Stimulated activated naive B cell treated with anti-CD40 and anti-IgM and Interleukin-4, amounts not matched to agents 10 μg/mL and 1 μg/mL and 100 μg/mL, for 72 hours (primary cell): ENCODE results near the gene PLN.
A peak's percentile ranks its signal among the peaks of the same experiment; 100 is the strongest.

Source experiments
- ATAC-seq, 2 donors: fragments of 150-1000 bp; cut with Tn5 transposase; replicated peaks; 2 replicates each; pipeline ENCODE4 v1.10.0; 2021; ENCODE audit warnings: moderate library complexity in 1 of 2
- DNase-seq: peaks from one replicate; pipeline ENCODE4 v3.0.0; 2021
- H3K27ac Mint-ChIP-seq: one replicate; pipeline ENCODE4 v1.8.0; 2022; ENCODE audit warnings: mild to moderate bottlenecking, mixed read lengths
- H3K27me3 Mint-ChIP-seq, 2 donors: one replicate each; pipeline ENCODE4 v1.8.0; 2022; ENCODE audit warnings: mixed read lengths in 2 of 2
- H3K36me3 Mint-ChIP-seq, 2 donors: one replicate each; pipeline ENCODE4 v1.8.0; 2022; ENCODE audit warnings: mixed read lengths in 2 of 2, mild to moderate bottlenecking in 1 of 2
- H3K4me1 Mint-ChIP-seq, 2 donors: one replicate each; pipeline ENCODE4 v1.8.0; 2022; ENCODE audit warnings: mixed read lengths in 2 of 2, mild to moderate bottlenecking in 1 of 2
- H3K4me3 Mint-ChIP-seq, 2 donors: one replicate each; pipeline ENCODE4 v1.8.0; 2022; ENCODE audit warnings: mild to moderate bottlenecking in 2 of 2, mixed read lengths in 2 of 2, moderate library complexity in 1 of 2
- H3K9me3 Mint-ChIP-seq, 2 donors: one replicate each; pipeline ENCODE4 v1.8.0; 2022; ENCODE audit warnings: mixed read lengths in 2 of 2, mild to moderate bottlenecking in 1 of 2

PLN gene

GRCh38 chr6:118602300-118602699, 54.2 kb downstream of the PLN start:
- peaks cover 10 to 30% of the 10 kb centered on the region in 2 donors for H3K4me1 Mint-ChIP-seq
- ATAC-seq (no peak), DNase-seq (no peak)
- peaks cover 2 to 4% of the 10 kb centered on the region in 2 donors for H3K9me3 Mint-ChIP-seq
- no peak overlapping the region for H3K27ac Mint-ChIP-seq
- no peak overlapping the region for H3K4me3 Mint-ChIP-seq
- H3K36me3 Mint-ChIP-seq = peaks cover 7 to 30% of the 10 kb centered on the region in 2 donors
- H3K27me3 Mint-ChIP-seq = no peaks in the 10 kb centered on the region

GRCh38 chr6:118603372-118603771, 55.3 kb downstream of the PLN start:
- H3K9me3 Mint-ChIP-seq = peaks cover 2 to 4% of the 10 kb centered on the region in 2 donors
- peaks cover 7 to 29% of the 10 kb centered on the region in 2 donors for H3K36me3 Mint-ChIP-seq
- H3K27ac Mint-ChIP-seq = no peak overlapping the region
- ATAC-seq = no peak
- H3K27me3 Mint-ChIP-seq = no peaks in the 10 kb centered on the region
- H3K4me3 Mint-ChIP-seq = no peak overlapping the region
- DNase-seq = no peak
- H3K4me1 Mint-ChIP-seq = peaks cover 15 to 30% of the 10 kb centered on the region in 2 donors

- H3K27me3 Mint-ChIP-seq = no peaks in the 10 kb centered on the region
- peak overlapping the region; percentile 50 to 67 for H3K4me3 Mint-ChIP-seq
- no peak for DNase-seq
- ATAC-seq = peak; percentile 96
- H3K4me1 Mint-ChIP-seq = peaks cover 16 to 35% of the 10 kb centered on the region in 2 donors
- H3K9me3 Mint-ChIP-seq = peaks cover 3 to 4% of the 10 kb centered on the region in 2 donors
- peaks cover 11 to 36% of the 10 kb centered on the region in 2 donors for H3K36me3 Mint-ChIP-seq
- H3K27ac Mint-ChIP-seq = peak overlapping the region; percentile 62
These were observed 58.2 kb downstream of the PLN start for GRCh38 chr6:118606268-118606667.

- H3K4me3 Mint-ChIP-seq = peak overlapping the region in 1 of 2 donors; percentile 50
- ATAC-seq (no peak), DNase-seq (no peak)
- H3K27ac Mint-ChIP-seq = no peak overlapping the region
- peaks cover 16 to 39% of the 10 kb centered on the region in 2 donors for H3K4me1 Mint-ChIP-seq
- H3K9me3 Mint-ChIP-seq = peaks cover 5% of the 10 kb centered on the region in 2 donors
- H3K27me3 Mint-ChIP-seq = no peaks in the 10 kb centered on the region
- H3K36me3 Mint-ChIP-seq = peaks cover 12 to 40% of the 10 kb centered on the region in 2 donors
These were observed 58.8 kb downstream of the PLN start for GRCh38 chr6:118606858-118607257.
